H1 (cell line): ENCODE measurements around the gene AP1M1. TPM values are rescaled to one million over a fixed set of nuclear protein-coding genes. Genes with fewer than 3 reads are reported as not detected.

Experiments used
- JUND ChIP-seq: IDR thresholded peaks from 2 replicates; pipeline ENCODE4 v1.6.1; 2011; ENCODE audit warnings: mild to moderate bottlenecking, improper control_type of control experiment, low read length
- NRF1 ChIP-seq: IDR thresholded peaks from 2 replicates; pipeline ENCODE4 v1.6.1; 2011; ENCODE audit warnings: mild to moderate bottlenecking, low read depth, low read length, improper control_type of control experiment
- POU5F1 ChIP-seq: IDR thresholded peaks from 2 replicates; pipeline ENCODE4 v1.6.1; 2011; ENCODE audit warnings: low read depth, mild to moderate bottlenecking, low read length, moderate library complexity
- polyA plus RNA-seq, 7 experiments: library from polyadenylated mRNA; depleted of rRNA in 3 of 7; stranded (reverse) in 5 of 7; unstranded in 2 of 7; fragments of >200 nt in 5 of 7; fragments of 200-250 nt in 2 of 7; gene quantifications; 1 replicate in 5 of 7; 2 replicates in 1 of 7; 4 replicates in 1 of 7; pipeline versions ENCODE4 v1.2.1 to v1.2.3, GENCODE V29; 2011 to 2013; ENCODE audit warnings: missing spikeins in 2 of 7, mixed read lengths in 2 of 7
- total RNA-seq: library from RNA; stranded (reverse); fragmentation: NEBNext Ultra II Directional; extraction: Animal tissue kit (Norgen Biotek cat#: 25700); gene quantifications from 2 replicates; pipeline ENCODE4 v1.2.1, GENCODE V29; 2021

The AP1M1 gene
- total and polyA plus RNA-seq, 2 of the 8 experiments (the other 6 are each of a cell fraction or from before 2014, with no cell fraction given), result 30.9 to 37.5 TPM

DNA sequence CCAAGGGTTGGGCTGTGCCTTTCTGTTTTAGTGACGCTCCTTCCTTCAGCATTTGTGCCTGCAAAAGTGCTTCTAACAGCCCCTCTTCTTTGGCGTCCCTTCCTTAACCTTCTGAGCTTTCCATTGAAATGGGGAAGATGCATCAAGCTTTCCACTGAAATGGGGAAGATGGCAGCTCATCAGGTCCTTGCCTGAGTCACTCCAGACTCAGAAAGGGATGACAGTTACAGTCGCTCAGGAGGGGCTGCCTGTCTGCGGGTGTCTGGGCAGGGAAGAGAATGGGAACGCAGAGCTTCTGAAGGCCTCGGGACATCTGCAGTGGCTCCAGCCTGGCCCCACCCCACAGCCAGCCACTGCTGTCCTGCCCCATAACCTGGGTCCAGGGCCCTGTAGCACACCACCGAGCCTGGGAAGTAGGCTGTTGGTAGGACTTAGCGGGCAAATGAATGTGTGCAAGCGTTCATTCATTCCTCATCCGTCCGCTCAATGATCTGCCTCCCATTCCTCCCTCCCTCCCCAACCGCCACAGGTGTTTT, 9.8 kb downstream of the AP1M1 start (continued):
- no peak for TF ChIP-seq NRF1
- TF ChIP-seq POU5F1, result no peak
- TF ChIP-seq JUND, result no peak
